SU-DHL-6 (cell line): ENCODE data around the gene TNKS1BP1.

ENCODE experiments used
- H2AFZ ChIP-seq: fragments of 200-600 bp; sonication (generic); 2 replicates; pipeline ENCODE4 v1.6.1; 2014; ENCODE audit warnings: low read depth, mild to moderate bottlenecking, moderate library complexity, mixed read lengths, antibody characterized with exemption, low read length; ENCODE audit not compliant: severe bottlenecking
- H3F3A ChIP-seq: fragments of 200-600 bp; shearing (Covaris generic); 2 replicates; pipeline ENCODE4 v1.6.0; 2016; ENCODE audit warnings: antibody characterized with exemption, mild to moderate bottlenecking; ENCODE audit not compliant: insufficient read depth
- H3K27ac ChIP-seq: fragments of 200-600 bp; sonication (generic); 2 replicates; pipeline ENCODE4 v1.5.1; 2016; ENCODE audit warnings: low read depth, mild to moderate bottlenecking, low read length, moderate library complexity, mixed read lengths
- H3K27me3 ChIP-seq: fragments of 200-600 bp; sonication (generic), shearing (Covaris generic); 2 replicates; pipeline ENCODE4 v1.6.0; 2014; ENCODE audit warnings: mild to moderate bottlenecking, low read length
- H3K36me3 ChIP-seq: fragments of 200-600 bp; sonication (generic); 2 replicates; pipeline ENCODE4 v1.6.1; 2014; ENCODE audit warnings: mild to moderate bottlenecking, low read length, mixed read lengths
- H3K4me2 ChIP-seq: fragments of 300-600, 200-600 bp; shearing (Covaris generic), sonication (generic); 2 replicates; pipeline ENCODE4 v1.6.0; 2014; ENCODE audit warnings: low read length, low read depth, mild to moderate bottlenecking; ENCODE audit not compliant: poor library complexity, severe bottlenecking
- H3K4me3 ChIP-seq: fragments of 200-600 bp; sonication (generic); 2 replicates; pipeline ENCODE4 v1.5.1; 2014; ENCODE audit warnings: antibody characterized with exemption, low read length, mild to moderate bottlenecking, mixed read lengths; ENCODE audit not compliant: insufficient read depth, poor library complexity, severe bottlenecking
- H3K79me2 ChIP-seq: fragments of 200-600 bp; sonication (generic); 2 replicates; pipeline ENCODE4 v1.6.1; 2014; ENCODE audit warnings: mild to moderate bottlenecking, low read length, moderate library complexity; ENCODE audit not compliant: insufficient read depth
- H3K9ac ChIP-seq: fragments of 200-600 bp; sonication (generic); 2 replicates; pipeline ENCODE4 v1.7.0; 2014; ENCODE audit warnings: mild to moderate bottlenecking, low read length
- H3K9me2 ChIP-seq: fragments of 200-600 bp; sonication (generic); replicated peaks from 2 replicates; pipeline ENCODE4 v1.6.1; 2014; ENCODE audit warnings: low read length; ENCODE audit not compliant: insufficient read depth
- H3K9me3 ChIP-seq: fragments of 200-600 bp; sonication (generic); 2 replicates; pipeline ENCODE4 v1.6.1; 2014; ENCODE audit warnings: low read length, mixed read lengths; ENCODE audit not compliant: insufficient read depth
- H4K20me1 ChIP-seq: fragments of 200-600 bp; sonication (generic); 2 replicates; pipeline ENCODE4 v1.6.1; 2014; ENCODE audit warnings: low read depth, mild to moderate bottlenecking, antibody characterized with exemption, low read length, moderate library complexity, mixed read lengths
- CTCF ChIP-seq: fragments of 200-600 bp; sonication (generic); IDR thresholded peaks from one replicate; pipeline ENCODE4 v1.5.1; 2017; ENCODE audit warnings: antibody characterized with exemption, mild to moderate bottlenecking, low read length, moderate library complexity; ENCODE audit not compliant: insufficient read depth, poor library complexity, severe bottlenecking
- EZH2phosphoT487 ChIP-seq: fragments of 200-600 bp; sonication (generic), shearing (Covaris generic); conservative IDR thresholded peaks from 2 replicates; pipeline ENCODE4 v1.6.1; 2018; ENCODE audit warnings: mild to moderate bottlenecking, antibody characterized with exemption, low read length, moderate library complexity, mixed read lengths

Gene TNKS1BP1

DNA sequence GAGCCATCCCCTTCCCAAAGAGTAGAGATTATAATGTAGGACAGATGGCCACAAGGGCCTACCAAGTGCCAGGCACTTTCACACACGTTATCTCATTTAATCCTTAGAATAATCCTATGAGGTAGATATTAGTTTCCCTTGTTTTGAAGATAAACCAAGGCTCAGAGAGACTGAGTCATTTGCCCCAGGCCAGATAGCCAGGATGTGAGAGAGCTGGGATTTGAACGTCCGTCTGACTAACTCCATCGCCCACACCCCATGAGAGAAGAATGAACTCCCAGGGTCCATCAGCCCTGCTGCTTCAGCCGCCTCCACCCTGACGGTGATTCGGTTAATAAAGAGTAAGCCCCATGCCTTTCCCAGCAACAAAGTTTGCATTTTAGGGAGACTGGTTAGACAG, 45.5 kb upstream of the TNKS1BP1 start:
- no peaks in the 10 kb centered on the region for H3K9me2 ChIP-seq
- no peak overlapping the region for H2AFZ ChIP-seq
- H3K27me3 ChIP-seq = no peaks in the 10 kb centered on the region
- no peak overlapping the region for H3K4me2 ChIP-seq
- H3K4me3 ChIP-seq = no peak overlapping the region
- H3K9ac ChIP-seq = no peak overlapping the region
- no peaks in the 10 kb centered on the region for H4K20me1 ChIP-seq
- no peaks in the 10 kb centered on the region for H3K36me3 ChIP-seq
- no peaks in the 10 kb centered on the region for H3K9me3 ChIP-seq
- TF ChIP-seq EZH2phosphoT487 (no peak), CTCF (no peak)
- H3K79me2 ChIP-seq = no peaks in the 10 kb centered on the region
- H3K27ac ChIP-seq = no peak overlapping the region
- no peaks in the 10 kb centered on the region for H3F3A ChIP-seq

GRCh38 chr11:57368845-57369232, 44.1 kb upstream of the TNKS1BP1 start:
- H3K79me2 ChIP-seq = no peaks in the 10 kb centered on the region
- H3F3A ChIP-seq = no peaks in the 10 kb centered on the region
- H3K9ac ChIP-seq = no peak overlapping the region
- TF ChIP-seq EZH2phosphoT487 = no peak
- no peak for TF ChIP-seq CTCF
- H4K20me1 ChIP-seq = no peaks in the 10 kb centered on the region
- no peak overlapping the region for H3K4me2 ChIP-seq
- no peak overlapping the region for H2AFZ ChIP-seq
- no peaks in the 10 kb centered on the region for H3K27me3 ChIP-seq
- no peak overlapping the region for H3K4me3 ChIP-seq
- H3K27ac ChIP-seq = no peak overlapping the region
- H3K9me2 ChIP-seq = no peaks in the 10 kb centered on the region
- no peaks in the 10 kb centered on the region for H3K36me3 ChIP-seq
- H3K9me3 ChIP-seq = no peaks in the 10 kb centered on the region

DNA sequence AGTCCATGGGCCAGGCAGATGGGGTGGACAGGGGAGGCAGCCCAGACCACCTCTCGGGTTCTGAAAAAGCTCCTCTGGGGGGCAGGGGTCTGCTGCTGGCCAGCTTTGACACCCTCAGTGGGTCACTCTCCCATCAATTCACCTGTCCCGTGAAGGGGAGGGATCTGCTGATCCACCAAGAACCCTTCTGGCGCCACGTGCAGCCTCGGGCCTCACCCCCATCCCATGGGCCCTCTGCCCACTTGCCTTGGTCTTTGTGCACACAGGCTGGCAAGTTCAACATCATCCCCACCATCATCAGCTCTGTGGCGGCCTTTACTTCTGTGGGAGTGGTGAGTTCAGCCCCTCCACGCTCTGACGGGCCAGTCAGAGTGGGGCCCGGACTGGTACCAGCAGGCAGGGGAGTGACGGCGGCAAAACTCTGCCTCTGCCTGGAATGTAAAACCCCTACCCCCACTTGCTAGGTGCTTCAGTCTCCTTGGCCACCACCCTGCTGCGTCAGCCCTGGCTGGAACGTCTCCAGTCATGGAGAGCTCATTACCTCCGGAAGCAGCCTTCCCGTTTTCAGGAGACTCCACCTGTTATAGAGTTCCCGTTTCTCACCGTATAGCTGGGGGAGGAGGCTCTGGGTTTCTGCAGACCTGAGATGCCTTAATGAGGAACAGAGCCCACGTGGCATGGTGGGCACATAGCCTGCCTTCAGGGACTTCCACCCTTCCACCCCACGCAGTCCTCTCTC, 43.5 kb upstream of the TNKS1BP1 start:
- no peak overlapping the region for H3K27ac ChIP-seq
- H3K9ac ChIP-seq = no peak overlapping the region
- TF ChIP-seq CTCF = no peak
- no peak for TF ChIP-seq EZH2phosphoT487
- no peaks in the 10 kb centered on the region for H3K27me3 ChIP-seq
- no peak overlapping the region for H2AFZ ChIP-seq
- no peaks in the 10 kb centered on the region for H3K9me3 ChIP-seq
- no peaks in the 10 kb centered on the region for H4K20me1 ChIP-seq
- H3K4me3 ChIP-seq = no peak overlapping the region
- no peaks in the 10 kb centered on the region for H3K36me3 ChIP-seq
- no peak overlapping the region for H3K4me2 ChIP-seq
- no peaks in the 10 kb centered on the region for H3K79me2 ChIP-seq
- no peaks in the 10 kb centered on the region for H3K9me2 ChIP-seq
- no peaks in the 10 kb centered on the region for H3F3A ChIP-seq
